GM19351 (cell line): ENCODE measurements around the gene NOP10.

Source experiments
- ATAC-seq: cut with Tn5 transposase; IDR thresholded peaks from one replicate; pipeline ENCODE4 v1.9.1; 2021; ENCODE audit warnings: mild to moderate bottlenecking, moderate library complexity; ENCODE audit not compliant: unreplicated experiment

Gene NOP10

DNA sequence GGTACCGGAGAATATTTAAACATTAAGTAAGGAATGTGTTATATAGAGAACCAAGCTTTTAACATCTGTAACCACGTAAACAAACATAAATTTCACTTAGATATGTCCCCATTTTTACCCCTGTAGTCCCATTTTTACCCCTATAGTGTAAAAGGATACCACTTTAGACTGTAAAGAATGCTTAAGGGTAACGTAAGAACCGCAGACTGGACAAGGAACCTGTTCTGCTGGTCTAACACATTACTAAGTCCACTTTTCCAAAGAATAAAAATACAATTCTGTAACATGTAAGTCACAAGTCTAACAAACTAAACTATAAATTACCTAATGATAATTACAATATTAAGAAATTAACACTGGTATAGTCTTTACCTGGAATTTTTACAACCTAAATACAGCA is 8.3 kb downstream of the NOP10 start:
- no peak for ATAC-seq

DNA sequence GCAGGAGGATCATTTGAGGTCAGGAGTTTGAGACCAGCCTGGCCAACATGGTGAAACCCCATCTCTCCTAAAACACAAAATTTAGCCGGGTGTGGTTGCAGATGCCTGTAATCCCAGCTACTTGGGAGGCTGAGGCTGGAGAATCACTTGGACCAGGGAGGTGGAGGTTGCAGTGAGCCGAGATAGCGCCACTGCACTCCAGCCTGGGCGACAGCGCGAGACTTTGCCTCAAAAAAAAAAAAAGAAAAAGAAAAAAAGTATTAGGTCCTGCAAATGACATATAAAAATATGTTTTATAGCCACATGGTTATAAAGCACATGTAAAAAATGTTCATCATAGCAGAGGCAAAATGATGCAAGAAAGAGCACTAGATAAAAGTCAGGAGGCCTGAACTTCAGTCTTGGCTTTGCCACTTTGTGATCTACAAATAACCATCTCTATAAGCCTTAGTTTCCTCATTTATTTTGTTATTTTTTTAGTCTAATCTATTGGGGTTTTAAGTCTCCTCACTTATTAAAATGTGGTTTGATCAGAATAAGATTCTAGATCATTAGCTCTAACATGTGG is 10.3 kb downstream of the NOP10 start:
- no peak for ATAC-seq

DNA sequence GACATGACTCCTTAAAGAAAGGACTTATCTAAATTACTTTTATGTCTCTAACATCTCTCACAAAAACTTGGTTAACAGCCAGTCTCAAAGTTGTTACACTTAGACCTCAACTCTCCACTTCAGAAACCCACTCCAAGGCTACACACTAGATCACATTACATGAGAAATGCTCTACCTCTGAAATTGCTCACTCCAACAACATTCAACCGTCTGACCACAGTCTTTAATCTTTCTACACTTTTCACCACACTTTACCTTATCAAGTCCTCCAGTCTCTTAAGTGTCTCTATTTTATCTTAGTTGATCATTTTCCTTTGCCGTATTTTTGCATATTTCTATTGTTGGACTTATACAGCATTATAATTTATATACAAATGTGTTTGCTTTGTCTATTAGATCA is 11.1 kb downstream of the NOP10 start:
- no peak for ATAC-seq

DNA sequence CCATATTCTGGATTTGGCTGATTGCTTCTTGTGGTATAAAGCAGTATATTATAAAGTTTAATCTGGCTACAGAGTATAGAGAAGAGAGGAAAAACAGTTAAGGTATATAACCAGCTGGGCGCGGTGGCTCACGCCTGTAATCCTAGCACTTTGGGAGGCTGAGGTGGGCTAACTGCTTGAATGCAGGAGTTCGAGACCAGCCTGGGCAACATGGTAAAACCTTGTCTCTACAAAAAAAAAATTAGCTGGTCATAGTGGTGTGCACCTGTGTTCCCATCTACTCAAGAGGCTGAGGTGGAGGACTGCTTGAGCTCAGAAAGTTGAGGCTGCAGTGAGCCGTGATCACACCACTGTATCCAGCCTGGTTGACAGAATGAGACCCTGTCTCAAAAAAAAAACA is 12.7 kb downstream of the NOP10 start:
- ATAC-seq, result no peak

DNA sequence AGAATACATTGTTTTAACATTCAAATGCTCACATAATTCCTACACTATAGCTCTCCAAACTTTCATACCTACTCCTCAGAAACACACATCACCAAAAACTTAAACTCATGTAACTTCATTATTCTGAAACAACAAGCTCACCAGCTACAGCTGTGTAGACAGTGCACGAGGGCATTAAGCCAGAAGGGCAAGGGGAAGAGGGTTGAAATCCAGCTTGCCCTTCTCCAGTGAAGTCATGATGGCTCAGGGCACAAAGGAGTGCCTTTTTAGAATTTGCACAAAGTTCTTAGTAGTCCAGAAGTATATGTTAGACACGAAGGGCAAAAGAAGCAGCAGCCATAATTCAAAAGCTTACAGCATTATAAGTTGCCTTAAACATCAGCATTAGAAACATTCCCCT is 13.9 kb downstream of the NOP10 start:
- ATAC-seq, result no peak

DNA sequence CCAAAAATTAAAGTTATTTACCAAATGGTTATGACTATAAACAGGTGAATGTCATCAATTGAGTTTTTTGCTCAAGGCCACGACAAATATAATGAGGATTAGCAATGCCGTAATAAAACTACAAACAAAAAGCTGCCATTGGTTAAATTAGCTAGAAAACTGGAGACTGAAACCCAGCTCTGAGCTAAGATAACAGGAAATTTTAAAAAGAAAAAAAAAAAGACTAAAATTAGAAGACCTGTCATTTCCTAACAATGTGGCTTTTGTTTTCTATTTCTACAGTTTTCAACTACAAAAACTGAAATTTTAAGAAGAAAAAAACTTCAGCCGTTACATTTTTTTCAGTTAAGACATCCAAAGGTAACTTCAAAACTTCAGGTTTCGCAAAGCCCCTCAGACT is 15.0 kb downstream of the NOP10 start:
- ATAC-seq, result no peak

DNA sequence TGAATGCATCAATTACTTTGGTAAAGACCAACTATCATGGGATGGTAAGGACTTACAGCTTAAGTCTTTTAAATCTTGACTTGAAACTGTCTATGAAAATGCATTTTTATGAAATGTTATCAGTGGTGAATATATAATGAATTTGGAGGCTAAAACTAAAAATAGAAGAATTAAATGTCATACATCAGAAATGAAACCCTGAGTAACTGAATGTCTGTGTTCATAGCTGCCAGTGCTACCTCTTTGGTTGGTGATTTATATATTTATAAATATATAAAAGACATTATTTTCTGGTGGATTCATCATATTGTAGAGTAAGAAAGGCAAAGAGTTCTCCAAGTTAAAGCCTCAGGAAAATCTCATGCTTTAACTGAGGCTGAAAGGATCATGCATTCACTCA is 17.6 kb downstream of the NOP10 start:
- ATAC-seq, result no peak

DNA sequence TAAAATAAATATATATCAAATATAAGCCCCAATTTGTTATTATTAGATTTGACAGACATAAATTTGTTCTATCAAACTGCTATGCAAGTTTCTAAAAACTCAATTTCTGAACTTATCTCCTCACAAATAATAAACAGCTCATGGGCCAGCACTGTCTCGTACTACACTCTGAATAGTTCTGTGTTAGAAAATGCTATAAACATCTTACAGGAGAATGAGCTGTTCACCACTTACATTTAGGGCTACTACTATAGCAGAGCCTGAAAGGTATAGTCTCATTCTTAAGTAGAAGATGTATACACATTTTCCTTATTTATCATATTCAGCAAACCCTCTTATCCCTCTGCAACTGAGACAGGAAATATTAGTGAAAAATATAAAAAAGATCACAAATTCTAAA is 18.0 kb downstream of the NOP10 start:
- ATAC-seq, result no peak

DNA sequence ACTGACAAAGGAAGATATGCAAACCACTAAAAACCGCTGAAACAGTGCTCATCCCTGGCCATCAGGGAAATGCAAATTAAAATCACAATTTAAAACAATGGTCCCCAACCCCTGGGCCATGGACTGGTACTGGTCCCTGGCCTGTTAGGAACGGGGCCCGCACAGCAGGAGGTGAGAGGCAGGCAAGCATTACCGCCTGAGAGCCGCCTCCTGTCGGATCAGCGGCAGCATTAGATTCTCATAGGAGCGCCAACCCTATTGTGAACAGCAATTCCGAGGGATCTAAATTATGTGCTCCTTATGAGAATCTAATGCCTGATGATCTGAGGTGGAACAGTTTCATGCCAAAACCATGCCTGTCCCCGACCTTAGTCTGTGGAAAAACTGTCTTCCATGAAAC is 19.7 kb downstream of the NOP10 start:
- no peak for ATAC-seq

DNA sequence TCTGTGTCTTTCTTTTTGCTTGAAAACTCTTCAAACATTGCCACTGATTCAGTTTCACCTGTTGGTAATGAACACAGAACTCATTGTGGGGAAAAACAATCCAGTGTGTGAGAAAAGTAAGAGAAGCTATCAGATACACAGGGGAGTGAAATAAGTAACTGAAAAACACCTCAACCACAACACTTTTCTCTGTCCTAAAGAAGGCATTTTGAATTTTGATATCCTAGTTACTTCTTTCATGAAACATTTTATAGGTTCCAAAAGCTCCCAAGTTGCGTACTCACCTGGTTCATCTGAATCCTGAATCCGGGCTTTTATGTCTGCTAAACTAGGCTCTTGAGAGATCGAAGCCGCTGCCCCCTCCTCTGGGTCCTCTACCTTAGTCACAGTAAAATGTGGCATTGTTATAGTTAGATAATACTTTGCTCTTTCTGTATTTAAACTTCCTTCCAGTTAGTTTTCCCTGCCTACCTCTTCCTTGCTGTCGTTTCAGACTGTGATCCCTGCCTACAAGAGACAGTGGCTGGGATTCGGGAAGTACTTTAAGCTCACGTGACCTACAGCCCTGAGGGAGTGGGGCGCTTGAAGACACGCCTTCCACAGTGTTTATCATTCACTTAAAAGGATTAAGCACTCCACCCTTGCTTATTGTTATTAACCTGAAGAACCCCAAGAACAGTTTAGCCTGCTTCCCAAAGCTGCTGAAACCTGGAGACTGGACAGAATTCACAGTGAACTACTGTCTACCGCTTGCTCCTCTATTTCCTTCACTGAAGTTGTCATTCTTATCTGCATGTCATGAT is 24.5 kb downstream of the NOP10 start:
- ATAC-seq, result peak; percentile 75

DNA sequence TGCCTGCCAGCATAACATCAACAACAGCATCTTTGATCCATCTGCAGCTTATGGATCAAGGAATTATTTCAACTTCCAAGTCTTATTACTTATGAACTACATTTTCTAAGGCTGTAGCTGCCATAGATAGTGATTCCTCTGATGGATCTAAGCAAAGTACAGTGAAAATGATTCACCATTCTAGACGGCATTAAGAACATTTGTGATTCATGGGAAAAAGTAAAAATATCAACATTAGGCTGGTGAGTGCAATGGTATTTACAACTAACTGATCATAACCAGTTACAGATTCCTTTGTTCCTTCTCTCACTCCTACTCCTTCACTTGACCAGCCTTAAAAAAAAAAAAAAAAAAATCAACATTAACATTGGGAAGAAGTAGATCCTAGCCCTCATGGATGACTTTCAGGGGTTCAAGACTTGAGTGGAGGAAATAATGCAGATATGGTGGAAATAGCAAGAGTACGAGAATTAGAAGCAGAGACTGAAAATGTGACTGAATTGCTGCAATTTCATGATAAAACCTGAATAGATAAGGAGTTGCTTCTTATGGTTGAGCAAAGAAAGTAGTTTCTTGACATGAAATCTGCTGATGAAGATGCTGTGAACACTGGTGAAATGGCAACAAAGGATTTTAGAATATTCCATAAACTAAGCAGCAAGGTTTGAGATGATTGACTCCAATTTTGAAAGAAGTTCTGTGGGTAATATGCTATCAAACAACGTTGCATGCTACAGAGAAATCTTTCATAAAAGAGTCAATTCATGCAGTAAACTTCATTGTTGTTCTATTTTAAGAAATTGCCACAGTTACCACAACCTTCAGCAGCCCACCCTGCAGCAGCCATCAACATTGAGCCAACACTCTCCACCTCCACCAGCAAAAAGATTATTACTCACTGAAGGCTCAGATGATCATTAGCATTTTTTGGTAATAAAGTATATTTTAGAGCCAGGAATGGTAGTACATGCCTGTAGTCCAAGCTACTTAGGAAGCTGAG is 28.1 kb downstream of the NOP10 start:
- no peak for ATAC-seq

DNA sequence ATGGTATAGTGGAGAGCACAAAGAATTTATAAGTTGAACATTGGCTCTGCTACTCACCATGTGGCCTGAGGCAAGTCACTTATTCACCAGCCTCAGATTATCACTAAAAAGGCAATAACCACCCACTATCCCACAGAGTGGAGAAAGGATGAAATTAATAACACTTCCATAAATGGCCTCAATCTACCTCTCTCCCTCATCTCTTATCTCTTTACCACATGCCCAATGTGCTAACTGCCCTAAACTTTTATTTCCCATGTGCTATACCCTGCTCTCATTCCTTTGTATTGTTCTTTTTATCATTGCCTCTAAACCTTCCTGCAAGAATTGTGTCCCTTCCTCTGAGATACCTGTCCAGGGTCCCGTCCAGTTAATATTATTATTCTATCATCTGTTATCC is 31.4 kb downstream of the NOP10 start:
- ATAC-seq, result no peak

DNA sequence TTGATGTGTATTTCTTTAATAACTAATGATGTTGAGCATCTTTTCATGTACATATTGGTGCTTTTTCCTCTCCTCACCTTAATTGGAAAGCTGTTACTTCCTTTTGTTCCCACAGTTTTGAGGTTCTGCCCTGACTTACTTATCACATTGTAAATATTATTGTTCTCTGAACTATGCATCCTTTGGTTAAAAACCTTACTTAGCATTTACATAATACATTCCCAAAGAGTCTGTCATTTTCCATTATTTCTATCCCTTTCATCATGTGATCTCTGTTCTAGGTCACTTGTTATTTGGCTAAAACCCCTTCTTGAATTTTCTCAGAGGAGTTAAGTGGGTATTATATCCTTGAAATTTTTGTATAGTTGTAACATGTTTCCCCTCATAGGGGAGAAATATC is 38.3 kb downstream of the NOP10 start:
- ATAC-seq, result no peak

DNA sequence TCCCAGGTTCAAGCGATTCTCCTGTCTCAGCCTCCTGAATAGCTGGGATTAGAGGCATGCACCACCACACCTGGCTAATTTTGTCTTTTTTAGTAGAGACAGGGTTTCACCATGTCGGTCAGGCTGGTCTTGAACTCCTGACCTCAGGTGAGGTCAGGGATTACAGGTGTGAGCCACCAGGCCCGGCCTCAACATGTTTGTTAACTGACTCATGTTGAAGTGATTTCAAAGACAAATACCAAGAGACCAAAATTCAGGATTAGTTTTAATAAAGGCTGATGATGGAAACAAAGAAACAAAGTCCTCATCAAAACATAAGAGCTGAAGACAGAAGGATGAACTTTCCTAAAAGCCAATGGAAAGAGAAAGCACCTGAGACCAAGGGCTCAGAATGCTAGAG is 41.9 kb downstream of the NOP10 start:
- ATAC-seq, result no peak

DNA sequence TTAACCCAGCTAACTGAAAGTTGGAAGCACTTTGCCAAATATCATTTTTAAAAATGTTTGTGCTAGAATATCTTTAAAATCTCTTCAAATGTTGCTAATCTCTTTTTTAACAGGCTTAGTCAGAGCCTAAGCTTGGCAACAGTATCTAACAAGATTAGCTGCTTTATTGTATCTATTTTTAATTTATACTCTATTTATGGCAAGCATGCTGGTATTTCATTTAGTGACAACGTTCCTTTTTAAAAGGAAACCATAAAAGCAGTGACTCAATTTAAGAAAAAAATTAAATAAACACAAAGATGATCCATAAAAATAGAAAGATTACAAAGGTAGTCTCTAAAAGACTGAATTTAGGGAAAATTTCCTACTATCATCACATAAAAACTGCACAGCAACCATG is 45.9 kb downstream of the NOP10 start:
- no peak for ATAC-seq

DNA sequence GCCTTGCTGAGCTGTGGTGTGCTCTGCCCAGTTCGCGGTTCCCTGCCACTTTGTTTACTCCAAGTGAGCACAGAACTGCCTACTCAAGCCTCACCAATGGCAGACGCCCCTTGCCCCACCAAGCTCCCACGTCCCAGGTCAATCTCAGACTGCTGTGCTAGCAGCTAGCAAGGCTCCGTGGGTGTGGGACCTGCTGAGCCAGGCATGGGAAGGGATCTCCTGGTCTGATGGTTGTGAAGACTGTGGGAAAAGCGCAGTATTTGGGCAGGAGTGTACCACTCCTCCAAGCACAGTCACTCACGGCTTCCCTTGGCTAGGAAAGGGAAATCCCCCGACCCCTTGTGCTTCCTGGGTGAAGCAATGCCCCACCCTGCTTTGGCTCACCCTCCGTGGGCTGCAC is 50.3 kb downstream of the NOP10 start:
- no peak for ATAC-seq
